ENCODE measurements around the gene USP6. TPM values are rescaled to one million over a fixed set of nuclear protein-coding genes. Genes with fewer than 3 reads are reported as not detected.

The USP6 gene
- total RNA-seq, 2 experiments from 2014 or later, result 0.04 to 0.07 TPM

DNA sequence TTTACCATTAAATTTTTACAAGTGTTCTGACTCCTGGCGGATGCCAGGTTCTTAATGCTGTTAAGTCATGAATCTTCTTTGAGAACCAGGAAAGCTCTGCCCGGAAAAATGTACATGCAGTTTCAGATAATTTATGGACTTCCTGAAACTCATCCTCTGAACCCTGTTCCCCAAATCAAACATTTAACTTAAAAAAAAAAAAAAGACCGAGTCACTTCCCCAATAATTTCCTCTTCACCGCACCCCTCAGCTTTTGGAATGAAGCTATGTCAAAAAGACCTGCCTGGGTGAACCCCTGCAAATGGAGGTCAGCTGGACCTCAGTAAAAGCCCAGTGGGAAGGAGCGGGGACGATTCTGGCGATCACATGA is 19.1 kb upstream of the USP6 start:
- ChIA-PET CTCF (interaction anchor here (0.9 to 1.3 kb wide), 3 partner anchors 14 to 86 kb away, joined by 3 to 4 read pairs (median 3); no protein-coding TSS in a partner anchor), POLR2A (interaction anchor here (1.3 to 1.5 kb wide), 2 partner anchors 18 to 86 kb away, joined by 4 to 6 read pairs; partner anchors contain the start of gene ZFP3)
- Mint-ChIP-seq H3K4me1 (ENCODE audit: low read depth) (peaks cover 12% of the 10 kb centered on the region), H3K36me3 (ENCODE audit: low read depth) (peaks cover 38% of the 10 kb centered on the region), H3K4me3 (peak overlapping the region; percentile 69), H3K27ac (no peak overlapping the region), H3K9me3 (peaks cover 42% of the 10 kb centered on the region), H3K27me3 (peaks cover 10% of the 10 kb centered on the region)
- TF ChIP-seq, protein P1, sequence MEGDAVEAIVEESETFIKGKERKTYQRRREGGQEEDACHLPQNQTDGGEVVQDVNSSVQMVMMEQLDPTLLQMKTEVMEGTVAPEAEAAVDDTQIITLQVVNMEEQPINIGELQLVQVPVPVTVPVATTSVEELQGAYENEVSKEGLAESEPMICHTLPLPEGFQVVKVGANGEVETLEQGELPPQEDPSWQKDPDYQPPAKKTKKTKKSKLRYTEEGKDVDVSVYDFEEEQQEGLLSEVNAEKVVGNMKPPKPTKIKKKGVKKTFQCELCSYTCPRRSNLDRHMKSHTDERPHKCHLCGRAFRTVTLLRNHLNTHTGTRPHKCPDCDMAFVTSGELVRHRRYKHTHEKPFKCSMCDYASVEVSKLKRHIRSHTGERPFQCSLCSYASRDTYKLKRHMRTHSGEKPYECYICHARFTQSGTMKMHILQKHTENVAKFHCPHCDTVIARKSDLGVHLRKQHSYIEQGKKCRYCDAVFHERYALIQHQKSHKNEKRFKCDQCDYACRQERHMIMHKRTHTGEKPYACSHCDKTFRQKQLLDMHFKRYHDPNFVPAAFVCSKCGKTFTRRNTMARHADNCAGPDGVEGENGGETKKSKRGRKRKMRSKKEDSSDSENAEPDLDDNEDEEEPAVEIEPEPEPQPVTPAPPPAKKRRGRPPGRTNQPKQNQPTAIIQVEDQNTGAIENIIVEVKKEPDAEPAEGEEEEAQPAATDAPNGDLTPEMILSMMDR (IDR thresholded peaks at IDR 0.05), result no peak
- intact Hi-C loops (cut with micrococcal nuclease), result no loop called here
- DNase-seq, result no peak
- no peak for ATAC-seq

DNA sequence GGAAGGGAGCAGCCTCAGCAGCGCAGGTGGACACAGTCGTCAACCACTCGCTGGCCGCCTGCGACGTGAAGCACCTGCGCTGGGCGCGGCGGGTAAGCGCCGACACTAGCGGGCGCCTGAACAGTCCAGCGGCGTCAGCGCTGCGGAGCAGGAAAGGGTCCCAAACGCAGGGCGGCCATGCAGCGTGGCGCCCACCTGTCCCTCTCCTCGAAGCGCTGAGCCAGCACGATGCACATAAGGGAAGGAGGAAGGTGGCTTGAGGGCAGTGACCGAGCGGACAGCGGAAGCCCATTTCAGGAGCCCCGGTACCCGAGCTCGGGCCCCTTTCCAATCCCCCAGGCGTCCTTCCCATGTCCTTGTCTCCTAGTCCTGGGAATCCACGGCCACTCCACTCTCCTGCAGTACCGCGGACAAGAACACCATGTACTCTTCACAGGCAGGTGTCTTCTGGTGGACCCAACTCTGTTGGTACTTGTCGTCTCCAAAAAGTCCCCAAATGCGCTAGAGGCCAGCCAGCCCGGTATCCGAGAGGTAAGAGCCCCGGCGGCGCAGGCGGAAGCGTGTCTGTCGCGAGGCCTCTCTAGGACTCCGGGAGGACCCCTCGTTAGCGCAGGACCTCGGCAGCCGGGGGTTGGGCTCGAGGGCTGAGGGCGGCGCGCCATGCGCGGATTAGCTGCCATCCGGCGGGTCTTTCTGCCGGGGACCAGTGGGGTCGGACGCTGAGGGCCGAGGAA is 18.6 kb upstream of the USP6 start:
- ATAC-seq (peak; percentile 91), DNase-seq (peak; percentile 67)
- TF ChIP-seq, protein P1 (IDR thresholded peaks at IDR 0.05), result no peak
- peak overlapping the region; percentile 69 for H3K4me3 Mint-ChIP-seq
- peaks cover 36% of the 10 kb centered on the region for H3K9me3 Mint-ChIP-seq
- peaks cover 10% of the 10 kb centered on the region for H3K27me3 Mint-ChIP-seq
- POLR2A ChIA-PET, result interaction anchor here (1.5 kb wide), 1 partner anchor 18 kb away, joined by 6 read pairs; the partner anchor contains the start of gene ZFP3
- peak overlapping the region; percentile 56 for H3K27ac Mint-ChIP-seq
- intact Hi-C loops (cut with micrococcal nuclease), result no loop called here
- CTCF ChIA-PET, result interaction anchor here (1.3 kb wide), 1 partner anchor 14 kb away, joined by 4 read pairs; no protein-coding TSS in a partner anchor
- H3K36me3 Mint-ChIP-seq (ENCODE audit: low read depth), result peaks cover 33% of the 10 kb centered on the region
- peaks cover 12% of the 10 kb centered on the region for H3K4me1 Mint-ChIP-seq (ENCODE audit: low read depth)

DNA sequence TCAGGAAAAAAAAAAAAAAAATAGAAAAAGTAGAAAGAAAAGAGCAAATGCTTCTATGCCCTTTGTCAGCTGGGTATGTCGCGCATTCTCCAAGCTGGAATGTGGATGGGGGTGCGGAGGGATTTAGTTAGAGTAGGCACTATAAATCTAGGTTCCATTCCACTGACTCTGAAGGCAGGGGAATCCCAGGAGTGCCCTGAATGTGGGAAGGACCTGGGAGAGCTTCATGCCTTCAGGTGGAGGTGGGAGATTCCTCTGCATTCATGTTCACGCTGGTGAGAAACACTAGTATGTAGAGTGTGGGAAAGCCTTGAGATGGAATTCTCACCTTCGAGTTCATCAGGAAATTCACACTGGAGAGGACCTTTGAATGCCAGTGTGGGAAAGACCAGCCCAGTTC is 16.6 kb upstream of the USP6 start:
- ChIA-PET CTCF (no interaction called here), POLR2A (no interaction called here)
- H3K4me3 Mint-ChIP-seq, result no peak overlapping the region
- intact Hi-C loops (cut with micrococcal nuclease), result no loop called here
- peaks cover 12% of the 10 kb centered on the region for H3K4me1 Mint-ChIP-seq (ENCODE audit: low read depth)
- DNase-seq (no peak), ATAC-seq (no peak)
- H3K36me3 Mint-ChIP-seq (ENCODE audit: low read depth), result peaks cover 22% of the 10 kb centered on the region
- H3K27ac Mint-ChIP-seq, result no peak overlapping the region
- TF ChIP-seq, protein P1 (IDR thresholded peaks at IDR 0.05), result no peak
- peaks cover 10% of the 10 kb centered on the region for H3K27me3 Mint-ChIP-seq
- H3K9me3 Mint-ChIP-seq, result peaks cover 20% of the 10 kb centered on the region

DNA sequence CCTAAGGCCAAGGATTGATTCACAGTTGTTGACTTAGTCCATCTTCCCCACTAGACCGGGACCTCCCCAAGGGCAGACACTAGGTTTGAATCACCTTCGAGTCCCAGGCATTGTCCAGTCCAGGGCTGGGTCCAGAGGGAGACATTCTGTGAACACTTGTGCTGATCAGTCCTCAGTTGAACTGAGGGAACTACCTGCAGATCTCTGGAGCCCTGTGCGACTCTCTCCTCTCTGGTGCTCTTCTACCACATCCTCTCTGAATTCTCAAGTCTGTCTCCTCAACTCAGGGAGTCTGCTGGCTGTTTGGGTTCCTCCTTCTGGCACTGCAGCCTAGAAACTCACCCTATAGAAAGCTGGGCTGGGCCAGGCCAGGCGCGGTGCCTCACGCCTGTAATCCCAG is 15.0 kb upstream of the USP6 start:
- POLR2A ChIA-PET, result no interaction called here
- no peak overlapping the region for H3K4me3 Mint-ChIP-seq

More for the DNA sequence above, 15.0 kb upstream of the USP6 start:
- Mint-ChIP-seq H3K36me3 (ENCODE audit: low read depth) (peaks cover 28% of the 10 kb centered on the region), H3K9me3 (peaks cover 17% of the 10 kb centered on the region), H3K27me3 (peaks cover 10% of the 10 kb centered on the region), H3K27ac (no peak overlapping the region), H3K4me1 (ENCODE audit: low read depth) (peaks cover 12% of the 10 kb centered on the region)
- no peak for DNase-seq
- TF ChIP-seq, protein P1 (IDR thresholded peaks at IDR 0.05), result no peak
- intact Hi-C loops (cut with micrococcal nuclease), result no loop called here
- ATAC-seq, result no peak
- CTCF ChIA-PET, result interaction anchor here (1.5 kb wide), 1 partner anchor 10 kb away, joined by 3 read pairs; no protein-coding TSS in a partner anchor

Measured in activated CD8-positive, alpha-beta T cell treated with anti-CD3 and anti-CD28 coated beads for 36 hours (primary cell).